NCI-H128 (cell line): Measurements from ENCODE around the gene DIP2B.
"Not testable (repeated sequence)": the region's sequence is repeated elsewhere in the genome, so short reads cannot be mapped to it uniquely, and the experiment has no call there.

Experiments used
- DNase-seq: peaks from one replicate; lab custom pipeline; 2025; ENCODE audit not compliant: unreplicated experiment; lab: John Stamatoyannopoulos, UW

DIP2B gene

GRCh38 chr12:50547742-50548141 is 43.0 kb downstream of the DIP2B start:
- DNase-seq: no peak

- no peak for DNase-seq
Measured at GRCh38 chr12:50549885-50550284, 45.1 kb downstream of the DIP2B start.

GRCh38 chr12:50550530-50551223 is 45.9 kb downstream of the DIP2B start:
- DNase-seq: no peak

- DNase-seq: no peak
Measured at GRCh38 chr12:50551866-50552265, 47.1 kb downstream of the DIP2B start.

- DNase-seq: no peak
Measured at GRCh38 chr12:50554651-50555050, 49.9 kb downstream of the DIP2B start.

DNA sequence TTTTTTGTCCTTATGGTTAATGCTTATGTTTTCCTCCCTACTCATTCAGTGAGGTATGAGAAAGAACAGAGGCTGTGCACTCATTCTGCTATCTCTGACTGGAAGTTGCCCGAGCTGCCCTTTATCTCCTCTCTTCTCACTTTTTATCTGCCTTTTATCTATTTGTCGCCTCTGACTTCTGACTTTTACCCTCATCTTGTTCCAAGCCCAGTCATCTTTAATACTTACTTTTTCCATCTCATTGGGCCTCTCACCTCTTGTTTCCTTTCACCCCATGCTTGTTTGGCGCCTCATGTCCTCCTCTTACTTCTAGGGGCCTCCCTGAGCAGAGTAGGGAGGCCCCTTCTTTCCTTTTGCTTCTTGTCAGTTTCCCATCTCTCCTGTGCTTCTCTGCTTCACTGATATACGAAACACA is 50.7 kb downstream of the DIP2B start:
- DNase-seq: no peak

GRCh38 chr12:50556273-50556672 is 51.5 kb downstream of the DIP2B start:
- no peak for DNase-seq

DNA sequence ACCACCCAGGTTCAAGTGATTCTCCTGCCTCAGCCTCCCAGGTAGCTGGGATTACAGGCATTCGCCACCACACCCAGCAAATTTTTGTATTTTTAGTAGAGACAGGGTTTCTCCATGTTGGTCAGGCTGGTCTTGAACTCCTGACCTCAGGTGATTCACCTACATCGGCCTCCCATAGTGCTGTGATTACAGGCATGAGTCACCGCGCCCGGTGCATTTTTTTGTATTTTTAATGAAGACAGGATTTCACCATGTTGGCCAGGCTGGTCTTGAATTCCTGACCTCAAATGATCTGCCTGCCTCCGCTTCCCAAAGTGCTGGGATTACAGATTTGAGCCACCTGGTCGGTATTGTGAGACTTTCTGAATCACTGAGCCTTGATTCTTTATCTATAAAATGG is 52.0 kb downstream of the DIP2B start:
- not testable (repeated sequence) for DNase-seq

DNA sequence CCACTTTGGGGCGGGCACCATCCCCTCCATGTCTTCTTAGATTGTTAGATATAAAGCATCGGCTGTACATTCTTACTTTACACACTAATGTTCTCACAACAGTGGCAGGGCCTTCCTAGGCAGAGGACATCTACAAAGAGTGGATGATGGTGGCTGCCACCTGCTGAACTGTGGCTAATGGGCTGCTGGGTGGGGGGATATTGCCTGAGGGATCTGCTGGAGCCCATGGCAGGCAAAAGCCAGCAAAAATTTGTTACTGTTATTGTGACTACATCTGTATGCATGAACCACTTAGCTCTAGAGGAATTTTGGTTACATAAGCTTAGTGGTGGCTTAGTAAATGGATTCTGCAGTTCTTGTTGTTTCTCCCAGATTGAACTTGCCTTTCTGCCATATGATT is 52.6 kb downstream of the DIP2B start:
- DNase-seq: no peak

DNA sequence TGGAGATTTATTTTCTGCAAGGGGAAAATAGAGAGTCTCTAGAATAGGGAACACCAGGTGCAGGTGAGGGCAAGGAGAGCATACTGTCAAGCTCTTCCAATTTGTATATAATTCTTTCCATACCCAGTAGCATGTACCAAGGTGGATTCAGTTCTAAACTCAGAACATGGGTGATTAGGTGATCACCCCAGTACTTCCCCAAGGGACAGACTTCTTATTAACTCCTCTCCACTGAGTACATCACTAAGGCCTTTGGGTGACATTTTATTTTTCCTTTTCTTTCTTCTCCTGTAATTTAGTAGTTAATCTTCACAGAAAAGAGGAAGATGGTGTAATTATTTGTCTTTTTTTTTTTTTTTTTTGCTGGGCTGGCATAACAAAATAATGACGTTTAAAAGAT is 54.2 kb downstream of the DIP2B start:
- DNase-seq: no peak

GRCh38 chr12:50562520-50563433 is 58.0 kb downstream of the DIP2B start:
- no peak for DNase-seq

- no peak for DNase-seq
Measured at GRCh38 chr12:50563434-50563787, 58.6 kb downstream of the DIP2B start.

DNA sequence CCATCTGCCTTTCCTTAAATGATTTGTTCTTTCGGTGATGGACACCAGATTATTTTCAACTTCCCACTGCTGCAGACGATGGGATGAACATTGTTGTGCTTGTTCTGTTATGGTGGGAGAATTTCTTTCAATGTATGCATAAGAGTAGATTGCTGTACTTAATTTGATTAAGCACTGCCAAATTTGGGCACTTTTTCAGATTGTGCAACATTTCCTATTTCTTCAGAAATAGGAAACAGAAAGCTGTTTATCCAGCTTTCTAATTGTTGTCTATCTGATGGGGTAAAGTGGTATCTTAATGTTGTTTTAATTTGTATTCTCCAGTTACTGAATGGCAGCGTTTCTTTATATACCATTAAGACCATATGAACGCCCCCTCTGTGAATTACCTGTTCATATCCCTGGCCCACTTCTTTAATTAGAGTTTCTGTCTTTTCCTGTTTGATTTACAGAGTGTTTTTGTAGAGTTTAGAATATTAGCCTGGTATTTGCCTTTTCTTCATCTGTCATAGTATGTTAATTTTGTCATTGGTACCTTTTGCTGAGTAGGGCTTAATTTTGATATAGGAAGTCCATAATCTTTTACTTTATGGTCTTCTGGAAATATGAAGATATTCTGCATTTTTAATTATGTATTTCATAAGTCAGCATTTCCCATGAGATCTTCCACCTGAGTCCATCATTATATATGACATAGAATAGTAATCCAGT is 59.6 kb downstream of the DIP2B start:
- no peak for DNase-seq

DNA sequence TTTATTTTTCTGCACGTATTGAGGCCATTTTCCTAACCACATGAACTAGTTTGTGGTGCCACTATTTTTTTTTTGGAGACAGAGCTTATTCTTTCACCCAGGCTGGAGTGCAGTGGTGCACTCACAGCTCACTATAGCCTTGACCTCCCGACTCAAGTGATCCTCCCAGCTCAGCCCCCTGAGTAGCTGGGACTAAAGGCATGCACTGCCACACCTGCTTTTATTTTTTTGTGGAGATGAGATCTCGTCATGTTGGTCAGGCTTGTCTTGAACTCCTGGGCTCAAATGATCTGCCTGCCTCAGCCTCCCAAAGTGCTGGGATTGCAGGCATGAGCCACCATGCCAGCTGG is 60.1 kb downstream of the DIP2B start:
- no peak for DNase-seq

DNA sequence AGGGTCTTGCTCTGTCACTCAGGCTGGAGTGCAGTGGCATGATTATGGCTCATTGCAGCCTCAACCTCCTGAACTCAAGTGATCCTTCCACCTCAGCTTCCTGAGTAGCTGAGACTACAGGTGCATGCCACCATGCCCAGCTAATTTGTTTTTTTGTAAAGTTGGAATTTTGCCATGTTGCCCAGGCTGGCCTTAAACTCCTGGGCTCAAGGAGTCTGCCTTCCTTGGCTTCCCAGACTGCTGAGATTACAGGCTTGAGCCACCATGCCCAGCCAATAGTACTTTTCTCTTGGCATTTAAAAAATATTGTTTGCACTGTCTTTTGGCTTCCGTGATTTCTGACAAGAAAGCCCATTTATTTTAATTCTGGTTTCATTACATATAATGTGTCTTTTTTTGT is 61.3 kb downstream of the DIP2B start:
- DNase-seq: no peak

- DNase-seq: no peak
Measured at GRCh38 chr12:50567926-50568325, 63.1 kb downstream of the DIP2B start.

GRCh38 chr12:50568338-50569091 is 63.7 kb downstream of the DIP2B start:
- no peak for DNase-seq

GRCh38 chr12:50569321-50569720 is 64.5 kb downstream of the DIP2B start:
- no peak for DNase-seq

DNA sequence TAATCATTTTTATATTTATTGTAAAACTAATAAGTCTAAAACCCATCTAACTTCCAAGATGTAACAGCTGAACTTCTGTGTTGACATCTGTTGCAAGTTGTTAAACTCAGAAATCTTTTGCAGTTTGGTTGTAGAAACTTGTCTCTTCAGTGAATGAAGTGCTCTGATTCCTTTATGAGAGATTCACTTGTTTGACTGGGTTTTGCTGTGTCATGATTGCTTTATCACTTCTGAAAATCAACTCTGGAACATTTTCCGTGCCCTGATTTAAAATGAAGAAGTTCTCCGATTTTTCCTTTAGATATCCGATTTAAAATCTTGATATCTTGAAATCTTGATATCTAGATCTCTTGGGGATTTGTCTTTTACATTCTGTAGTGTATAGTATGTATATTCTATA is 65.1 kb downstream of the DIP2B start:
- DNase-seq: no peak

GRCh38 chr12:50571786-50572185 is 67.0 kb downstream of the DIP2B start:
- DNase-seq: no peak

- DNase-seq: no peak
Measured at GRCh38 chr12:50572287-50572686, 67.5 kb downstream of the DIP2B start.
